PFSK-1 (cell line): ENCODE data around the gene HSD3B1.

Experiments used
- POLR2AphosphoS5 ChIP-seq: IDR thresholded peaks from 2 replicates; pipeline ENCODE4 v1.6.1; 2012; ENCODE audit warnings: low read depth, mild to moderate bottlenecking, control low read depth, low read length, moderate library complexity
- TAF1 ChIP-seq: IDR thresholded peaks from 2 replicates; pipeline ENCODE4 v1.6.1; 2012; ENCODE audit warnings: low read length, control low read depth, borderline replicate concordance; ENCODE audit not compliant: insufficient read depth
- TF ChIP-seq, protein P1 (sequence below), 2 experiments: IDR thresholded peaks; 2 replicates each; pipeline versions ENCODE4 v1.6.1 to v1.8.0; 2011 to 2012; ENCODE audit warnings: low read depth in 2 of 2, low read length in 2 of 2, control low read depth in 1 of 2, inconsistent platforms in 1 of 2, mild to moderate bottlenecking in 1 of 2, moderate library complexity in 1 of 2; ENCODE audit not compliant: insufficient read depth in 1 of 2

DNA sequence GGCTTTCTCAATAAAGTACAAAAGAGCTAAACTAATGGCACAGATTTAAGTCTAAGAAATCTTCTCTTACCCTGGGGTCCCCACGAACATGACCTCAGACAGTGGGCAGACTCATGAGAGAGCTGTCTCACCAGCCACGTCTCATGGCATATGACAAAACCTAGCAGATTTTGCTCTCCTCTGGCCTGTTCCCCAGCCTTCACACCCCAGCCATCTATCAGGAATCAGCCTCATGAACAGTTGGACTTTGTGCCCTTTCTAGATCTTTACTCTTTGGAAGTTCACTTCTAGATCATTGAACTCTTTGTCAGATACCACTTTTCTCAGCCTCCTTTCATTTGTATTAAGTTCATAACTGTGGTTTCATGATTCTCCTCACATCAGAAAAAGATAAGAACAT is 14.2 kb upstream of the HSD3B1 start:
- TF ChIP-seq TAF1 (no peak), POLR2AphosphoS5 (no peak)
- TF ChIP-seq, protein P1, sequence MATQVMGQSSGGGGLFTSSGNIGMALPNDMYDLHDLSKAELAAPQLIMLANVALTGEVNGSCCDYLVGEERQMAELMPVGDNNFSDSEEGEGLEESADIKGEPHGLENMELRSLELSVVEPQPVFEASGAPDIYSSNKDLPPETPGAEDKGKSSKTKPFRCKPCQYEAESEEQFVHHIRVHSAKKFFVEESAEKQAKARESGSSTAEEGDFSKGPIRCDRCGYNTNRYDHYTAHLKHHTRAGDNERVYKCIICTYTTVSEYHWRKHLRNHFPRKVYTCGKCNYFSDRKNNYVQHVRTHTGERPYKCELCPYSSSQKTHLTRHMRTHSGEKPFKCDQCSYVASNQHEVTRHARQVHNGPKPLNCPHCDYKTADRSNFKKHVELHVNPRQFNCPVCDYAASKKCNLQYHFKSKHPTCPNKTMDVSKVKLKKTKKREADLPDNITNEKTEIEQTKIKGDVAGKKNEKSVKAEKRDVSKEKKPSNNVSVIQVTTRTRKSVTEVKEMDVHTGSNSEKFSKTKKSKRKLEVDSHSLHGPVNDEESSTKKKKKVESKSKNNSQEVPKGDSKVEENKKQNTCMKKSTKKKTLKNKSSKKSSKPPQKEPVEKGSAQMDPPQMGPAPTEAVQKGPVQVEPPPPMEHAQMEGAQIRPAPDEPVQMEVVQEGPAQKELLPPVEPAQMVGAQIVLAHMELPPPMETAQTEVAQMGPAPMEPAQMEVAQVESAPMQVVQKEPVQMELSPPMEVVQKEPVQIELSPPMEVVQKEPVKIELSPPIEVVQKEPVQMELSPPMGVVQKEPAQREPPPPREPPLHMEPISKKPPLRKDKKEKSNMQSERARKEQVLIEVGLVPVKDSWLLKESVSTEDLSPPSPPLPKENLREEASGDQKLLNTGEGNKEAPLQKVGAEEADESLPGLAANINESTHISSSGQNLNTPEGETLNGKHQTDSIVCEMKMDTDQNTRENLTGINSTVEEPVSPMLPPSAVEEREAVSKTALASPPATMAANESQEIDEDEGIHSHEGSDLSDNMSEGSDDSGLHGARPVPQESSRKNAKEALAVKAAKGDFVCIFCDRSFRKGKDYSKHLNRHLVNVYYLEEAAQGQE (IDR thresholded peaks at IDR 0.05; ENCODE audit: insufficient read depth in 1 of 2, low read depth in 2 of 2, low read length in 2 of 2): no peak
